ENCODE measurements around the gene COL3A1. TPM values are rescaled to one million over a fixed set of nuclear protein-coding genes. Genes with fewer than 3 reads are reported as not detected.

The COL3A1 gene
- total and polyA plus RNA-seq, 2 donors (not counting 3 experiments of a cell fraction or from before 2014, with no cell fraction given): 2.3 to 8.7 TPM

- TF ChIP-seq MYC (IDR thresholded peaks at IDR 0.05; ENCODE audit: low read depth, low read length) (no peak), MAX (IDR thresholded peaks at IDR 0.05; ENCODE audit: insufficient read depth, insufficient read length) (no peak), CTCF (IDR thresholded peaks at IDR 0.05; ENCODE audit: extremely low read depth in 1 of 2, insufficient read depth in 1 of 2, low read depth in 1 of 2, low read length in 2 of 2) (no peak), JUN (IDR thresholded peaks at IDR 0.05; ENCODE audit: borderline replicate concordance, insufficient read depth, insufficient read length, low read depth) (no peak), GATA2 (IDR thresholded peaks at IDR 0.05; ENCODE audit: insufficient read depth, insufficient read length, low read depth, low read length) (no peak), EZH2 (IDR thresholded peaks at IDR 0.05; ENCODE audit: borderline replicate concordance, low read depth, low read length, severe bottlenecking) (no peak), POLR2A (IDR thresholded peaks at IDR 0.05; ENCODE audit: low read depth, low read length) (no peak), POLR2AphosphoS5 (IDR thresholded peaks at IDR 0.05; ENCODE audit: insufficient read depth, low read depth, low read length) (no peak), FOS (IDR thresholded peaks at IDR 0.05; ENCODE audit: borderline replicate concordance, insufficient read depth, low read length) (no peak)
- H3K4me3 ChIP-seq (replicated peaks in 1 of 3; ENCODE audit: insufficient read depth in 1 of 3, low read depth in 1 of 3, low read length in 3 of 3): no peak overlapping the region
- H3K4me1 ChIP-seq (ENCODE audit: control insufficient read depth, extremely low read depth, insufficient read depth, low read length): no peaks in the 10 kb centered on the region
- ChIA-PET POLR2A (no interaction called here), CTCF (interaction anchor here (3.9 kb wide), 1 partner anchor 11 kb away, joined by 22 read pairs; no protein-coding TSS in a partner anchor)
- no peaks in the 10 kb centered on the region for H3K9me3 ChIP-seq (replicated peaks; ENCODE audit: control insufficient read depth, insufficient read depth, low read length)
- DNase-seq (ENCODE audit: low read depth, low spot score) (no peak), FAIRE-seq (no peak)
- H3K79me2 ChIP-seq (ENCODE audit: control insufficient read depth, insufficient read depth, low read length): no peaks in the 10 kb centered on the region
- no peaks in the 10 kb centered on the region for H3K9me1 ChIP-seq (replicated peaks; ENCODE audit: control insufficient read depth, extremely low read depth, insufficient read depth, low read length)
- BruUV-seq (replicated peaks): no TSS peak
- no peaks in the 10 kb centered on the region for H3K27me3 ChIP-seq (ENCODE audit: control insufficient read depth in 2 of 2, insufficient read depth in 2 of 2, low read length in 2 of 2)
- H3K36me3 ChIP-seq (ENCODE audit: control insufficient read depth in 2 of 2, extremely low read depth in 1 of 2, insufficient read depth in 2 of 2, low read length in 2 of 2): no peaks in the 10 kb centered on the region
- intact Hi-C loops (cut with micrococcal nuclease) (no loop called here), dilution Hi-C loops (cut with MboI; ENCODE audit: extremely low pct_ligation_motif_present, low sequenced_read_pairs) (no loop called here)
- no peak overlapping the region for H3K27ac ChIP-seq (ENCODE audit: insufficient read depth, low read depth, low read length)
- H4K20me1 ChIP-seq (replicated peaks; ENCODE audit: control insufficient read depth, extremely low read depth, insufficient read depth, low read length): no peaks in the 10 kb centered on the region
- no peak overlapping the region for H3K9ac ChIP-seq (replicated peaks; ENCODE audit: extremely low read depth, insufficient read depth, low read length)
- no peak overlapping the region for H2AFZ ChIP-seq (ENCODE audit: low read depth, low read length)
- H3K4me2 ChIP-seq (ENCODE audit: insufficient read depth, low read length): no peak overlapping the region
These were observed 9.1 kb upstream of the COL3A1 start for GRCh38 chr2:188964976-188965546.

Measured in endothelial cell of umbilical vein (primary cell).